ENCODE measurements around the gene WWOX.

- no peak for TF ChIP-seq EZH2 (IDR thresholded peaks at IDR 0.05; ENCODE audit: borderline replicate concordance, insufficient read depth, low read length, poor library complexity, severe bottlenecking)
- TF ChIP-seq, protein P1, sequence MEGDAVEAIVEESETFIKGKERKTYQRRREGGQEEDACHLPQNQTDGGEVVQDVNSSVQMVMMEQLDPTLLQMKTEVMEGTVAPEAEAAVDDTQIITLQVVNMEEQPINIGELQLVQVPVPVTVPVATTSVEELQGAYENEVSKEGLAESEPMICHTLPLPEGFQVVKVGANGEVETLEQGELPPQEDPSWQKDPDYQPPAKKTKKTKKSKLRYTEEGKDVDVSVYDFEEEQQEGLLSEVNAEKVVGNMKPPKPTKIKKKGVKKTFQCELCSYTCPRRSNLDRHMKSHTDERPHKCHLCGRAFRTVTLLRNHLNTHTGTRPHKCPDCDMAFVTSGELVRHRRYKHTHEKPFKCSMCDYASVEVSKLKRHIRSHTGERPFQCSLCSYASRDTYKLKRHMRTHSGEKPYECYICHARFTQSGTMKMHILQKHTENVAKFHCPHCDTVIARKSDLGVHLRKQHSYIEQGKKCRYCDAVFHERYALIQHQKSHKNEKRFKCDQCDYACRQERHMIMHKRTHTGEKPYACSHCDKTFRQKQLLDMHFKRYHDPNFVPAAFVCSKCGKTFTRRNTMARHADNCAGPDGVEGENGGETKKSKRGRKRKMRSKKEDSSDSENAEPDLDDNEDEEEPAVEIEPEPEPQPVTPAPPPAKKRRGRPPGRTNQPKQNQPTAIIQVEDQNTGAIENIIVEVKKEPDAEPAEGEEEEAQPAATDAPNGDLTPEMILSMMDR (IDR thresholded peaks at IDR 0.05; ENCODE audit: poor library complexity, severe bottlenecking): no peak
- no peak for TF ChIP-seq REST (IDR thresholded peaks at IDR 0.05; ENCODE audit: borderline replicate concordance)
- no peak for TF ChIP-seq TAF1 (IDR thresholded peaks at IDR 0.05; ENCODE audit: low read depth)
- TF ChIP-seq POLR2AphosphoS5 (IDR thresholded peaks at IDR 0.05): no peak
- no peak for TF ChIP-seq SMC3 (conservative IDR thresholded peaks at IDR 0.05; ENCODE audit: poor library complexity)
- no peak for TF ChIP-seq RAD21 (conservative IDR thresholded peaks at IDR 0.05)
- TF ChIP-seq EP300 (conservative IDR thresholded peaks at IDR 0.05; ENCODE audit: poor library complexity, severe bottlenecking): no peak
- no peak for TF ChIP-seq MXI1 (conservative IDR thresholded peaks at IDR 0.05; ENCODE audit: poor library complexity, severe bottlenecking)
Measured at GRCh38 chr16:78425281-78425680, 325.8 kb downstream of the WWOX start.

Data from neural cell (in vitro differentiated cells).